HG03196 (cell line): ENCODE results near the gene DGKQ.

Experiments used
- ATAC-seq: cut with Tn5 transposase; IDR thresholded peaks from one replicate; pipeline ENCODE4 v1.9.1; 2021; ENCODE audit not compliant: unreplicated experiment

Gene DGKQ, protein sequence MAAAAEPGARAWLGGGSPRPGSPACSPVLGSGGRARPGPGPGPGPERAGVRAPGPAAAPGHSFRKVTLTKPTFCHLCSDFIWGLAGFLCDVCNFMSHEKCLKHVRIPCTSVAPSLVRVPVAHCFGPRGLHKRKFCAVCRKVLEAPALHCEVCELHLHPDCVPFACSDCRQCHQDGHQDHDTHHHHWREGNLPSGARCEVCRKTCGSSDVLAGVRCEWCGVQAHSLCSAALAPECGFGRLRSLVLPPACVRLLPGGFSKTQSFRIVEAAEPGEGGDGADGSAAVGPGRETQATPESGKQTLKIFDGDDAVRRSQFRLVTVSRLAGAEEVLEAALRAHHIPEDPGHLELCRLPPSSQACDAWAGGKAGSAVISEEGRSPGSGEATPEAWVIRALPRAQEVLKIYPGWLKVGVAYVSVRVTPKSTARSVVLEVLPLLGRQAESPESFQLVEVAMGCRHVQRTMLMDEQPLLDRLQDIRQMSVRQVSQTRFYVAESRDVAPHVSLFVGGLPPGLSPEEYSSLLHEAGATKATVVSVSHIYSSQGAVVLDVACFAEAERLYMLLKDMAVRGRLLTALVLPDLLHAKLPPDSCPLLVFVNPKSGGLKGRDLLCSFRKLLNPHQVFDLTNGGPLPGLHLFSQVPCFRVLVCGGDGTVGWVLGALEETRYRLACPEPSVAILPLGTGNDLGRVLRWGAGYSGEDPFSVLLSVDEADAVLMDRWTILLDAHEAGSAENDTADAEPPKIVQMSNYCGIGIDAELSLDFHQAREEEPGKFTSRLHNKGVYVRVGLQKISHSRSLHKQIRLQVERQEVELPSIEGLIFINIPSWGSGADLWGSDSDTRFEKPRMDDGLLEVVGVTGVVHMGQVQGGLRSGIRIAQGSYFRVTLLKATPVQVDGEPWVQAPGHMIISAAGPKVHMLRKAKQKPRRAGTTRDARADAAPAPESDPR

DNA sequence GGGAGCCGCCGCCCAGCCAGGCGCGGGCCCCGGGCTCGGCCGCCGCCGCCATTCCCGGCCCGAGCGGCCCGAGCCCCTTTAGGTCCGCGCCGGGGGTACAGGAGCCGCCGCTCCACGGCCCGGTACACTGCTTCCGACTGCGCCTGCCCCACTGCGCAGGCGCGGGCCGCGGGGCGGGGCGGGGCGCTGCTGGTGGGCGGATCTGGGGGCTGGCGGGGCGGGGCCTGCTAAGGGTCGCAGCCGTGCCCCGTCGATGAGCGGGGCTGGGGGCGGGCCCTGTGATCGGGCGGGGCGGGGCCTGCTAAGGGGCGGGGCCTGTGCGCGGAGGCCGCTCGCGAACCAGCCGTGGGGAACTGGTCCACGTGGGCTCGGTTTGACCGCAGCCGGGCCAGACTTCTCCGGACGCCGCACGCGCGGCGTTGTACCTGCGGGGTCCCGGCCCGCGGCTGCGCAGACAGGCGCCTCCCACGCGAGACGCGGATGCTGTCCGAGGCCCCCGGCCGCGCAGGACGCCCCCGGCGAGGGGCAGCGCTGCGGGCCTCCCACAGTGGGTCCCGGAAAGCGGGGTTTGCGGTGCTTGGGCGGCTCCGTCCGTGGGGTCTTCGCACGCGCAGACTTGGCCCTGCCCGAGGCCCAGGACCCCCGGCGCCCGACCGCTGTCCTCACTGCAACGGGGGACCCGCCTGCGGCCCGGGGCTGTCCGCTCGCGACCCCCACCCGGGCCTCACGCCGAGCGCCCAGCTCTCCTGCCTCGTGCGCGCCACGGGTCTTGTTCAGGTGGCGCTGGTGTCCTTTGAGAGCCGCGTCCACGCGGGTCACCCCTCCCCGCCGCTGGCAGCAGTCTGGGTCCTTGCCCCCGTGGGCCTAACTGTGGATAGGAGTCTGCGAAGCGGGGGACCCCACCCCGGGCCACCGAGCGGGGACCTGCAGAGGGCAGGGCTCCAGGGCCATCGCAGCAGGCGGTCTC, at the start of gene DGKQ:
TSS of gene DGKQ (minus strand) at position 139 of the 967 bp plus-strand sequence. CDS start at position 52, 87 bp downstream.
- peak; percentile 52 for ATAC-seq

DNA sequence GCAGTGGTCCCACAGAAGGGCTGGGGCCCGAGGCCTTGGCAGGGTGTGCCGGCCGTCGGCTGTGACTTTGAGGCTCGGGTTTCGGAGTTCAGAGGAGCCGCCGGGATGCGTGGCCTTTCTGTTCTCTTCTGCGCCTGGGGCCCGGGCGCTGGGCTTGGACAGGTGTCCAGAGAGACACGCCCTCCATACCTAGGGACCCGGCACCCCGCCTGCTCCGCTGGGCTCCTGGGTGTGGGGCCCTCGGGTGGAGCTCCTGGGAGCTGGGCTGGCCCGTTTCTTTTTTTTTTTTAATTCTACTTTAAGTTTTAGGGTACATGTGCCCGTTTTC, 49.3 kb upstream of the DGKQ start:
- no peak for ATAC-seq

DNA sequence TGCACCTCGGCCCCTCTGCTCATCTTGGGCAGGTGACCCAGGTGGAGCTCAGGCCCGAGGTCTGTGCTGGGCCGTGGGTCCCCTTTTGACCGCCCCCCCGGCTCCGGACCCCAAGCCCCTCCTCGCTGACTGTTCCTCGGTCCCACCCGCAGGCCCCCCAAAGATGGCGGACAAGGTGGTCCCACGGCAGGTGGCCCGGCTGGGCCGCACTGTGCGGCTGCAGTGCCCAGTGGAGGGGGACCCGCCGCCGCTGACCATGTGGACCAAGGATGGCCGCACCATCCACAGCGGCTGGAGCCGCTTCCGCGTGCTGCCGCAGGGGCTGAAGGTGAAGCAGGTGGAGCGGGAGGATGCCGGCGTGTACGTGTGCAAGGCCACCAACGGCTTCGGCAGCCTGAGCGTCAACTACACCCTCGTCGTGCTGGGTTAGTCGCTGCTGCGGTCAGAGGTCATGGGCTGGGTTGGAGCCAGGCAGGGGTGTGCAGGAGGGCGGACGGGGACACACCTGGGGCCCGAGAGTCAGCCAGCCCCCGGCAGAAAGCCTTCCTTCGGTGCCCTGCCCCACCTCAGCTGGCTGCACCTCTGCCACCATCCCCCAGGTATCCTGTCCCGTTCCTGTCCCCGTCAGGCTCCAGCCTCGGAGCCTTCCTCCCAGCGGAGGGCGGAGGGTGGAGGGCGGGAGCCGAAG, 48.8 kb upstream of the DGKQ start:
- ATAC-seq: no peak

DNA sequence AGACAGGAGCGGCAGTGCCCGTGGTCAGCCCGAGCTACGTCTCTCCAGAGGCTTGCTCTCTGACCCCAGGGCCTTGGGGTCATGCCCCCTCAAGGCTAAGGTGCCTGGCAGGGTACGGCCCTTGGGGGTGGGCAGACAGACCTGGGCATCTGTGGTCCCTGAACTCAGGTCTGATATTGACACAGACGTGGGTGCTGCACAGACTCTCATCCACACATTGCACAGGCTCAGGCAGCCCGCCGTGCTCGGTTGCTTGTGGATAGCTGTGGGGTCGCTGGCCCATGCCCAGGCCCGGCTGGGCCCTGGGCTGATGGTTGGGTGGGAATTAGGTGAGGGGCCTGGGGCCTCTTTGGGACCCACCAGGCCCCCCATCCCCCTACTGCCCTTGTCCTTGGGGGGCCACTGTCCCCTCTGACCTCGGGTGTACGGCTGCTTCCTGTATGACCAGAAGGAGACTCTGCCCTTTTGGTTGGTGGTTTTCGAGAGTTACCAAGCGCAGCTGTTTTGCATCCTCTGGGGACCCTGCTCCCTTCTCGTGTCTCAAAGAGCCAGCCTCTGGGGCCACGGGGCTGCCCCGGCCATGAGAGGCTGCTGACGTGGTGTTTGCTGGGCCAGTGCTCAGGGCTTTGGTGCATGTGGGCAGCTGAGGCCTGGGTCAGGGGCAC, 48.1 kb upstream of the DGKQ start:
- peak; percentile 72 for ATAC-seq

DNA sequence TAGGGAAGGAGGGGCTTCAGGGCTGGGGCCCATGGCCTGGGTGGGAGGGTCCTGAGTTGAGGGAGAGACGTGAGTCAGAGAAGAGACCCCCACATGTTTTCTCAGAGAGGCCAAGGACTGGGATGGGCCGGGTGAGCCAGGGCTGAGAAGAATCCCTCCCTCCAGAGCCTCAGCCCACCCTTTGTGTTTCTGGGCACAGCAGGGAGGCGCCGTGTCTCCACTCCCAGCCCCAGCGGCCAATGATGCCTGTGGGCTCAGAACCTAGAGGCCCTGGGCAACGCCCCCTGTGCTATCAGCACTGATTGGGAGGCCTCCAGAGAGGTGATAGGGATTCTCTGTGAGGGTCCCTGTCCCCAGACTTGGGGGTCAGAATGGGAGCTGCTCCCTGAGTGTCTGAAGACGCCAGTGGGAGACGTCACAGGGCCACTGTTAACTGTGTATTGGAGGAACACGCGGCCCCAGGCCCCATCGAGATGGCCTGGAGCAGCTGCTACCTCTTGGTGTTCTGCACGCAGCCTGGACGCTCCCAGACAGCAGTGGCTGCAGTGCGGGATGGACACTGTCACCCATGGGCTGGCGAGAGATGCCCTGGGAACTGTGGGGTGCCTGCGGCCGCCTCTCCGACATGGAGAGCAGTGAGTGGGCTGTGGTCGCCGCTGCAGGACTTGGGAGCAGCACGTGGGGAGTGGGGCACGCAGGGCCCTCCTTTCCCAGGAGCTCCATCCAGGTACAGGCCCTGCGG, 46.5 kb upstream of the DGKQ start:
- ATAC-seq: no peak

DNA sequence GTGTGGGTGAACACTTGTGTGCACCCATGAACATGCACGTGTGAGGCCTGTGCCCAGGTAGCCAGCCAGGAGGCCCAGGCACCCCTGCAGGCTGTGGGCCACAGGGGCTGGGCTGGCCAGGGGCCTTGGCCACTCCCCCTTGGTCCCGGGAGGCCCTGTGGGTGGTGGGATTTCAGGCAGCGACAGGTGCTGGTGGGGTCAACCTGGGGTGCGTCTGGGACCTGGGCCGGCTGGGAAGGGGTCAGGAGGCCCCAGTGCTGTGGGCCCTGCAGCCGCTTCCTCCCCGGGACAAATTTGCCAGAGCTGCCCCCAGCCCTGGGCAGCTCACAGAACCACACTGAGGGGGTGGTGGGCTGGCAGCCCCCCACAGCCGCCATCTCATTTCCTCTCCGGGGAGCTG, 46.0 kb upstream of the DGKQ start:
- no peak for ATAC-seq

DNA sequence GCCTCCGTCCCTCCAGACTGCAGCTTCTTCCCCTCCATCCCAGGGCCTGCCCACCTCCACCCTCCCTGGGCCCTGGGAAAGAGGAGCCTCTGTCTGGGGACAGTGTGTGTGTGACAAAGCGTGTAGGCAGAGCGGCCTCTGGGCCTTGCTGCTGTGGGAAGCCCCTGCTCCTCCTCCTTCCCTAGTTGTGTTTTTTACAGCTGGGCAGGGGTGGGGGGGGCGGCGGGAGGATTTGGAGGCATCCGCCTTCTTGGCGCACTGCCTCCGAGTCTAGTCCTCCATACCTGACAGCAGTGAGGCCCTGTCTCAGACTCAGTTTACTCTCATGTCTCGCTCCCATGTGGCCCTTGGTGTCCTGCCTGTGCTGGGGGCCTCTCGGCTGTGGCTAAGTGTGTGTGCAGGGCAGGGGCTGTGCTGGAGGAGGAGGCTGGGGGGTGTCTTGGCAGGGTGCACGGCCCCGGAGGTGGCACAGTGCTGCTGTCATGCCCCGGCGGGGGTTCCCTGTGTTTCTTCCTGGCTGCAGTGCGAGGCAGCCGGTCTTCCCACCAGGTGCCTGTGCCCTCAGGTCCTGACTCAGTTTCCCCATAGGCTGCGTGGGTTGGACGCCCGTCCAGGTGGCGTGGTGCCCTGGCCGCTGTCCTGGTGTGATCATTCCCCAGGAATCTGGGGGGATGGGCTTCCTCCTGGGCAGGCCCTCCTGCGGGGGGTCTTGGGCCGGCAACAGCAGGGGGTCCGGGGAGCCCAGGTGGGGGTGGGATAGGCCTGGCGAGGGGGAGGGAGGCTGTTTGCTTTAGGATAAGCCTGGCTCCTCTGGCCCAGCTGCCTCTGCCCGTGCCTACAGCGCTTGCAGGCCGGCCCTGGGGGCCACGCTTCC, 45.0 kb upstream of the DGKQ start:
- ATAC-seq: no peak

DNA sequence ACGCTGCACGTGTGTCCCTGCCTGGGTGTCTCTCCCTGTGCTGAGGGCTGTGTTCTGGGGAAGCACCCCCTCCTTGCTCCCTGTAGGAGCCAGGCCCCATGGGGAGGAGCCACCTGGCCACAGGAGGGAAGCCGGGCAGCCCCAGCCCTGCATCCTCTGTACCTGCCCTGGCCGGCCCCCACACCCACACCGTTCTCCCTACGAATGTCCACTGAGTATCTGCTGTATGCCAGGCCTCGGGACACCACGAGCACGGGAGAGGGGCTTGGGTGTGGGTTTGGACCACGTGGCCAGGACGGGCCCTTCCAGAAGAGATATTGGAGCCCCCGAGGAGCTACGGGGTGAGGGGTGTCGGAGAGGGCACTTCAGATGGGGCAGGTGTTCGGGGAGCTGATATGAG, 44.3 kb upstream of the DGKQ start:
- ATAC-seq: no peak

DNA sequence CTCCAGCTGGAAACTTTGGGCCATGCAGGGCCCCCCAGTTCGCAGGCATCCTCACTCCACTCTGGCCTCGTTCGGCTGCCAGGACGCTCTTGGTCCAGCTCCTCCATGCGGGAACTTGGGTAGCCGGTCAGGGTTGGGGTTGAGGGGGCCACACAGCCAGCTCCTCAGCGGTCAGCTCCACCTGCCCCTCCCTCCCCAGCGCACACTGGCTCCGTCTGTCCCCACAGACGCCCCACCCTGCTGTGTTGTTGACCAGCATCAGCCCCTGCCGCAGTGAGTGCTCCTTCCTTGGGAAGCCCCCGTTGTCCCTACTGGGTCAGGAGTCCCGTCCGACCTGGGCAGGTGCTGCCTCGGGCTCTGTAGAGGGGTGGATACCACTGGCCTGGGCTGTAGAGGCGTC, 43.8 kb upstream of the DGKQ start:
- no peak for ATAC-seq

DNA sequence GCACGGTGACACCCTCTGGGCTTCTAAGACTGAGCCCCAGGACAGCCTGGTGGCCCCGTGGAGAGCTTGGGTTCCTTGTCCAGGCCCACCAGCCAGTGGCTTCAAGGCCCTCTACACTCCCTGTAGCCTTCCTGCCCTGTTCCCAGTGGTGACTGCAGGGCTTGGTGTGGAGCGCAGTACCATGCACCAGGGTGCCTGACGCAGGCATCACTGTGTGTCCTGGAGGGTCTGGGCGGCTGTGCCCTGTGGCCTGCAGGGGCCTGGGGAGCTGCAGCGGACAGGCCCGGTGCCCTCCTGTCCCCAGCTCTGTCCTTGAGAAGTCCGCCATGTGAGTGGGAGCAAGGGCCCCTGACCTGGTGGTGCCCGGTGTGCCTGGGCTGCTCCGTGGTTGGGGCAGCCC, 42.4 kb upstream of the DGKQ start:
- no peak for ATAC-seq

DNA sequence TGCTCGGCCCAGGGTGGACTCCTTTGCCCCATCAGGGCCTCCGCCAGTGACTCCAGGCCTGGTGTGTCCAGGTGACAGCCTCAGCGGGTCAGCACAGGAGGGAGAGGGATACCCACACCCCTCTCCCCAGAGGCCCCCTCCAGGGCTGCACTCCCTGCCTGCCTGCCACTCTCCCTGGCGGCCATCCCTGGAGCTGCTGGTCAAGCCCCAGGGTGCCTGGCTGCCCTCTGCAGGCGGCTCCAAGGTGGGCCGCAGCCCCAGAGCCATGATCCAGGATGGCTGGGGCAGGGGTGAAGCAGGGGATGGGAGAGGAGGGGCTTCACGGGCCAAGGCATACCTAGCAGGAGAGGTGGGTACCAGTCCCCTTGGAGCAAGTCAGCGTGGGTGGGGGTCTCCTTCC, 41.8 kb upstream of the DGKQ start:
- ATAC-seq: no peak

DNA sequence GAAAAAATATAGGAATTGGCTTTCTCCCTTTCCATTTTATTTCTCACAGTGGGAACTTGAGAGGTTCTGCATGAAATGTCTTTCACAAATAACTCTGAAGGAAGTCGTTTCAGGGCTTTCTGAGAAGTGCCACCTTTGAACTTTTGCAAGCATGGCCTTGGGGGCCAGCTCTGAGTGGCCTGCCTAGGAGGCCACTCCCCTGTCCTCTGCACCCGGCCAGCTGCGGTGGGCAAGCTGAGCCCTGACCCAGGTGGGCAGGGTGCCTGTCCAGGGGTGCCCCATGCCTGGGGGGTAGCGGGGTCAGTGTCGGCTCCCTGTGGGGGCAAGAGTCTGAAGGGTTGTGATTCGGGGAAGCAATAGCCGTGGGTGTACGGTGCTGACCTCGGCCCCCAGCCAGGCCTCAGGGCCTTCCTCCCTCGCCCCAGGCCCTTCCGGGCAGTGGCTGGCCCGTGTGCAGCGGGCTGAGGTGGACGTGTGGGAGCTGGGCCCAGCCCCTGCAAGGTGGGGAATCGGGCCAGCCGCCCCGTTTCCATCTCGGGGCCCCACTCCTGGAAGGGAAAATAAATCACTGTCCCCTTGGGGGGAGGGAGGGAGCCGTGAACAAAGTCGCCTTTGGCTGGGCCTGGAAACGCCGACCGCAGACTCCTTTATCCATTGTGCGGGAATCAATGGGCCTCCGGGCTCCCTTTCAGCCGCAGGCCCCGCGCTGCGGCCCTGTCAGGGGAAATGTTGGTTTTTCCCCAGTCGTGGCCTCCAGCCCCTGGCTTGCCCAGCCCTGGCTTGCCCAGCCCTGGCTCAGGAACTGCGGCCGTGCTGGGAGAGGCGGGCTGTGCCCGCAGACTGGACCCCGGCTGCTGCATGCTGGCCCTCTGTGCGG, 41.2 kb upstream of the DGKQ start:
- no peak for ATAC-seq

DNA sequence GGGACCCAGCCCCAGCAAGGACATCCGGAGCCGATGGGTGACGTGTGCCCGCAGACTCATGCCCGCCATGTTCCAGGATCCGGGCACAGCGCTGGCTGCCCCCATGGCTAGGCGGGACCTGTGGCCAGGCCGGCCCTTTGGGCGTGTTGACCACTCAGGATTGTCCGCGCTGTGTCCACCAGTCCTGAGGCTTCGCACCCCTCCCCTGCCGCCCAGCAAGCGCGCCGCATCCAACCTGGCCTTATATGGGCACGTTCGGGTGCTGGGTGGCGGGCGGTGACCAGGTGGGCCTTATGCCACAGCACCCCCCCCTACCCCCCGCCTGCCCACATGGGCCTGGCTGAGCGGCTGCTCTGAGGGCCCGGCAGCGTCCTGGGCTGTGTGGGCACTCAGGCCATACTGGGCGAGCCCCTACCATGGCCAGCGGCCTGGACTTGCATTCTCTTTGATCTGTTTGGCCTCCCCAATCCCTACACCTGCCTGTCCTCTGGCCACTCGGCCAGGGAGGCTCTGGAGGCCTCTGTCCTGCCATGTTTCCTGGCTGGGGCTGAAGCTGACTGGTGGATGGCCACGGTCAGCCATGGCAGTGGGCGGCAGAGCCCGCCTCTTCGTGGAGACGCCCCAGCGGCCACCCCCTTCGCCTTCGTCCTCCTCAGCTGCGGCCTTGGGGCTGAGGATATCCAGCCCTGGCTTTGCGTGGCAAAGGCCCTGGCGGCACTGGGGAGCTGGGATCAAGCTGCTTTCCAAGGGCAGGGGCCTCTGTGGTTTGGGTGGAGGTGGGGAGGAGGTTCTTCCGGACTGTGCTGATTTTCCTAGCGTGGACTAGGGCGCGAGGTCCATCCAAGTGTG, 40.1 kb upstream of the DGKQ start:
- no peak for ATAC-seq

DNA sequence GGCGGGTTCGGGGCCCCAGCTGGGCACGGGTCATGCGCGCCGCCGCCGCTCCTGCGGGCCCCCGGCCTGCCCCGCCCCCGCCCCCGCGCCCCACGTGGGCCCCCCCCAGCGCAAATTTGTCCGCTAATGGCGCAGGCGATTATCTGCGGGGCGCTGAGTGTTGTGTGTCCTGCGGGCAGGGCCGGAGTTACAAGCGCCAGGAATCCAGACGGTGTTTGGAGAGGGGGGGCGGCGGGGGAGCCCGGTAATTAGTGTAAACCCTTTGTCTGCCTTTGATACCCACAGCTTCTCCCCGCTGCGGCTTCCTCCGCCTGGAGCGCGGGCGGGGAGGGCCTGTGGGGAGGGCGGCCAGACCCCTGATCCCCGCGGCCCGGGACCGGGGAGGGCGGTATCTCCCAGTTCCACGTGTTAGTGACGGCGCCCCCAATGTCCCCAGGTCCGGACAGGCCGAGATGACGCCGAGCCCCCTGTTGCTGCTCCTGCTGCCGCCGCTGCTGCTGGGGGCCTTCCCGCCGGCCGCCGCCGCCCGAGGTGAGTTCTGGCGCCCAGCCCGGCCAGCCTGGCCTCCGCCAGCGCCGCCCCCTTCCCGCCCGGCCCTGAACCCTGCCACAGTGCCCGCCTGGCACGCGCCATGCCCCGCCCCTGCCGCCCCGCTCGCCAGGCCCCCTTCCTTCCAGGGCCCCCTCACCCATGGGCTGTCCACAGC, 38.8 kb upstream of the DGKQ start:
- ATAC-seq: no peak

DNA sequence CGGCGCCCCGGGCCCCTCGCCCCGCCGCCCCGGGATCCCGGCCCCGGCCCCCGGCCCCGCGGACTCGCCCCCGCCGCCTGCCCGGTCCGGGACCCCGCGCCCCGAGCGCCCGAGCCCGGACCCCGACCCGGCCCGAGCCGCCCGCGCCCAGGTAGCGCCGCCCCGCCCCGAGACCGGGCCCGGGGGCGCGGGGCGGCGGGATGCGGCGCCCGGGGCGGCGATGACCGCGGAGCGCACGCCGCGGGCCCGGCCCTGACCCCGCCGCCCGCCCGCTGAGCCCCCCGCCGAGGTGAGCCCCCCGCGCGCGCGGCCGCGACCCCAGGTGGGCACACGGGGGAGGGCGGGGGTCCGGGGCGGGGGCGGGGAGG, 38.3 kb upstream of the DGKQ start:
- ATAC-seq: no peak
